Measurements from ENCODE around the gene IRF2.

IRF2 gene

DNA sequence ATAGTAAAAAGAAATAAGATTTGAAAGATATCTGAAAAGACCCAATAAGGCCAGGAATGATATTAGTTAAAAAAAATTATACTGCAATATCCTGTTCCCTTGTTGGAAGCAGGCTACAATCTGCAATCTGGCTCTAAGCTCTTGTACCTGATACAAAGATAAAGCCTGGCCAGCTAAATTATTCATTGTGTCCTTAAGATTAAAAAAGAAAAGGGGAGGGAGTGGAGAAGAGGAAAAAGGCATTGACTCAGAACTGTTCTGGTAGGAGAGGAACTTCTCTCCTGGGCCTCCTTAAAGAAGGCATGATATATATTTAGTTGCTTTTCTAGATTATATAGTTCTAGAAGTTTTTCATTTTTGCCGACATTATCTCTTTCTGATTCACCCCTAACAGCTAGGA is 46.7 kb downstream of the IRF2 start:
- no peak for DNase-seq

DNA sequence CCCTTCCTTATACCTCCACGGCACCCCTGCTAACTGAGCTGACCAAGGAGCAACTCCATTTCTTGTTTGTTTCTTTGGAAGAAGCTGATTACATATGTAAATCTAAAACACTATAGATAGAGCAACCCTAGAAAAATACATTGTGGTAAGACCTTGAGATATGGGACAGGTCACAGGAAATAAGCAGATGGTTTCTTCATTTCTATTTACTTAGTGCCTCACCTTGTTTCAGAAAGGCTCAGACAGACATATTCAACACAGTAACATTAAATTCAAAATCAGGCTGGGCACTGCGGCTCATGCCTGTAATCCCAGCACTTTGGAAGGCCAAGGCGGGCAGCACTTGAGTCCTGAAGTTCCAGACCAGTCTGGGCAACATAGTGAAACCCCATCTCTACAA is 47.3 kb downstream of the IRF2 start:
- DNase-seq = no peak

DNA sequence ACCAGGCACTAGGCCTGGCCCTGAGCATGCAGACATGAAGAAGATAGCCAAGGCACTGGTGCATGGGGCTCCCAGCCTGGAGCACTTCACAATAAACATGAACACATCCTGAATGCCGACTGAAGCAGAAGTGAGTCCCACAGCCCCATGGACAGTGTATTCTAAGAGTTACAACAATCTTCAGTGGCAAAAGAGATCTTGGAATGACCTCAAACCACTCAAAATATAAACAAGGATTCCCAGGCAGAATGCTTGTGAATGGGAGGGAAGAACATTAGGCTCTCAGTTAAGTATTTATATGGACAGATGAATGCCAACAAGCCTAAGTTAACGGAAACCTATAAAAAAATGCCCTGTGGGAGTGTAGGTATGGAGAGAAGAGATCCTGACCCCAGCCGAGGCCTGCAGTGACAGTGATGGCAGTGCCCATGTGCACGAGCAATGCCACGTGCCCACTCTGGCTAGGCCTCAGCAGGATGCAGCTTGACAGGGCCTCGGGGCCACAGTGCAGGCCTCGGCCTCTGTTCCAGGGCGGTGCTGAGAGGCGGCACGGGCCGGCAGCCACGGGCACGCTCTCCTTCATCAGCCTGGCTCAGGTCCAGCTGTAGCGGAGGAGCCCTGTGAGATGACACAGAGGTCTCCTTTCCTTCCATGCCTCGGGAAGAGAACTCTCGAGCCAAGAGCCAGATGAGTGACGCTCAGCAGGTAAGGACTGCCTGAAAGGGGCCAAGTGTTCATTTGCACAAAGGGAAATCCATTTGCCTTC is 49.2 kb downstream of the IRF2 start:
- DNase-seq = no peak

DNA sequence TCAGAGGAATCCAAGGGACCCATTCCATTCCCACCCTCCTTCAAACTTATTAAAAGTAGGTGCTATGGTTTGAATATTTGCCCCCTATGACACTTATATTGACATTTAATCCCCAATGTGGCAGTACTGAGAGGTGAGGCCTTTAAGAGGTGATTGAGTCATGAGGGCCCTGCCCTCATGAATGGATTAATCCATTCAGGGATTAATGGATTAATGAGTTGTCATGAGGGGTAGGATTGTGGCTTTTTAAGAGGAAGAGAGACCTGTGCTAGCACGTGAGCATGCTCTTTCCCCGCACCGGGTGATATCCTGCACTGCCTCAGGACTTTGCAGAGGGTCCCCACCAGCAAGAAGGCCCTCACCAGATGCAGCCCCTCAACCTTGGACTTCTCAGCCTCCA is 50.1 kb downstream of the IRF2 start:
- no peak for DNase-seq

DNA sequence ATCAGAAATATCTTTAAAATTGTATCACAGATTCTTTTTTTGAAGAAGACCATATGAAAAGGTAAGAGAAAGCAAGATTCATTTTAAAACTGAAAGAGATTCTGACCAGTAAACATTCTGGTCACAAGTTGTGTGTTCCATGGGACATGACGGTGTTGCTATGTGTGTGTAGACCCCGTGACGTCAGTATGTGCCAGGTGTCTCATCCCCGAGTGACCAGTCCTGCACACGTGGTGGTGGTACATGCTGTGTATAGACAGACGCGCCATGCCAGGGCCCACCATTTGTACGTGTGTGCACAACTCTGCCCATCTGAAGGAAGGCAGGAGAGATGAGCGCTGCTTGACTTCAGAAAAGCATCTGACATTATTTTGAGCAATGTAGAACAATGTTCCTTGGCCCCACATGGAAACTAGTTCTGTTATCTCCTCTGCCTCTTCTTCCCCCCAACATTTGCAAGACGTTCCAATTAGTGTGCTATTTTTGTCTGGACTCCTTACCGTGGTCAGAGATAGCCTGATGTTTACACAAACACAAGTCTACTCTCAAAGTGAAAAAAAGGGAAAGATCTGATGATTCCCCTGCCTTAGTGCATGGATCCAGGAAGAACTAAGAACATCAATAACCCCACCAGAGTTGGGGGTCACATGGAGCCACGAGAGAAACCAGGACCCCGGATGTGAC is 51.2 kb downstream of the IRF2 start:
- no peak for DNase-seq

DNA sequence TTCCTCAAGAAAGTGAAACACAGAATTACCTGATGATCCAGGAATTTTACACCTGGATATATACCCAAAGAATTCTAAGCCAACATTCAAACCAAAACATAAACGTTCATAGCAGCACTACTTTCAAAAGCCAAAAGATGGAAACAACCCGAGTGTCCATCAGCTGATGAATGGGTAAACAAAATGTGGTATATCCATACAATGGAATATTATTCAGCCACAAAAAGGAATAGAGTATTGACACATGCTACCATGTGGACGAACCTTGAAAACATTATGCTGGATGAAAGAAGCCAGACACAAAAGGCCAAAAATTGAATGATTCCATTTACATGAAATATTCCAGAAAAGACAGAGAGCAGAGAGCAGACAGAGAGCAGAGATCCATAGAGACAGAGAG is 52.0 kb downstream of the IRF2 start:
- no peak for DNase-seq

DNA sequence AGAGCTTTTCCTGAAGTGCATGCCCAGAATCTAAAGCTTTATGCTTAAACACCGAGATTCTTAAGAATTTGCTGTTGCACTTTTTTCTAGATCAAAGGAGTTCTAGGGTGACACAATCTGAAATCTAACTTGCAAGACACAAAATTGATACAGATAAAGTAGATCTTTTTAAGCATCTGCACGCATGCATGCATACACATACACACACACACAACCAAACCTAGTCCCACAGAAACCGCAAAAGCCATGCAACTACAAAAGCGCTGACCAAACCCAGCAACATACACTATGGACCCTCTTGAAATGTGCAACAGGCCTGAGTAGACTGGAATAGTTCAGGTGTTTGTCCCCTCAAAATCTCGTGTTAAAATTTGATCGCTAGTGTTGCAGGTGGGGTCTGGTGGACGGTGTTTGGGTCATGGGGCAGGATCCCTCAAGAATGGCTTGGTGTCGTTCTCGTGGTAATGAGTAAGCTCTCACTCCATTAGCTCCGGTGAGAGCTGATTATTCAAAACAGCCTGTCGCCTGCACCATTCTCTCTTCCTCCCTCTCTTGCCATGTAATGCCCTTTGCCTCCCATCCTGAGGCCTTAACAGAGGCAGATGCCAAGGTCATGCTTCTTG is 52.7 kb downstream of the IRF2 start:
- no peak for DNase-seq

DNA sequence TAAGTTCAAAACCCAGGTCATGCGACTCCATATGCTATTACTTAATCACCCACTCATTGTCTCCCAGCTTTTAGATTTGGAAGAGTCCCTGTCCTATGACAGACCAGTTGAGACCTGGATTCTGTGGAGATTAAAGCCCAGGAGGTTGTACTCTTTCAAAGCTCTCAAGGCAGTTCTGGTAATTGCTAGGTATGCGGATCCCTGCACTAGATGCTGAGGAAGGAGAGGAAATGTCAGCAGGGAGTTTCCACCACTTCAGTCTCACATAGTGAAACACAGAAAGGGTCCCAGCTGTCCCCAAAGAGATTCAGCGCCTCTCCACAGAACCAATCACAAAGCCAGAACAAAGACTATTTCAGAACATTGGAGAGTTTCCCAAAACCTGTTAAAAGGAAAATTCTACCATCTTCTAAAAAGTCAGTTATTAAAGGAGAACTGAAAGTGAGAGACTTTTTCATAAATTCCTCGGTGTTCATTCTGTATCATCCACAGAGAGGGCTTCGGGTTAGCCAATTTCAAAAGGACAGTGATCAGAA is 53.4 kb downstream of the IRF2 start:
- DNase-seq = no peak

DNA sequence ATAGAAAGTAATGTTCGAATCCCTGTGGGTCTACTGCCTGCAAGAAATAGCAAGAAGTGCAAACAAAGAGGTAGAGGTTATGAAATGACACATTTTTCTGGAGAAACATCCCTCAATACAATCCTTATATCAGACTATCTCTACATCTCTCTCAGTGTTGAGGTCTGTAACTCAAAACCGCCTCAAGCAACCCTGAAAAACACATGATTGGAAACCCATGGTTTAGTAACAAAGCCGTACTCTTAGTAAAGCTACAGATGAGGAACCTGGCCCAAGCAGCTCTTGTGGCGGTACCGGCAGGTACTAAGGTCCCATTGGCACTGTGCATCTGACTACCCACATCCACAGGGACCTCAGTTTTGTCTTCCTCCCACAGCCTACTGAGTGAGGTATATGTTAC is 53.9 kb downstream of the IRF2 start:
- no peak for DNase-seq

DNA sequence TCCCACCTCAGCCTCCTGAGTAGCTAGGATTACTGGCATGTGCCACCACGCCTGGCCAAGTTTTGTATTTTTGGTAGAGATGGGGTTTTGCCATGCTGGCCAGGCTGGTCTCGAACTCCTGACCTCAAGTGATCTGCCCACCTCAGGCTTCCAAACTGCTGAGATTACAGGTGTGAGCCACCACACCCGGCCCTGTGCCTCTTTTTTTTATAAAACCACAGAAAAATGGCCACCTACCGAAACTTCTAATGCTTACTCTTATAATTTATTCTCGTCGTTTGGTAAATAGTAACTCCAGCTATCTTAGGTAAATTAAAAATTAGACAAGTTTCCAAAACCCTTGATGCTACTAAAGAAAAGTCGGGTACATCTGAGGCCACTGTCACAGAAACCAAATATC is 54.4 kb downstream of the IRF2 start:
- no peak for DNase-seq

DNA sequence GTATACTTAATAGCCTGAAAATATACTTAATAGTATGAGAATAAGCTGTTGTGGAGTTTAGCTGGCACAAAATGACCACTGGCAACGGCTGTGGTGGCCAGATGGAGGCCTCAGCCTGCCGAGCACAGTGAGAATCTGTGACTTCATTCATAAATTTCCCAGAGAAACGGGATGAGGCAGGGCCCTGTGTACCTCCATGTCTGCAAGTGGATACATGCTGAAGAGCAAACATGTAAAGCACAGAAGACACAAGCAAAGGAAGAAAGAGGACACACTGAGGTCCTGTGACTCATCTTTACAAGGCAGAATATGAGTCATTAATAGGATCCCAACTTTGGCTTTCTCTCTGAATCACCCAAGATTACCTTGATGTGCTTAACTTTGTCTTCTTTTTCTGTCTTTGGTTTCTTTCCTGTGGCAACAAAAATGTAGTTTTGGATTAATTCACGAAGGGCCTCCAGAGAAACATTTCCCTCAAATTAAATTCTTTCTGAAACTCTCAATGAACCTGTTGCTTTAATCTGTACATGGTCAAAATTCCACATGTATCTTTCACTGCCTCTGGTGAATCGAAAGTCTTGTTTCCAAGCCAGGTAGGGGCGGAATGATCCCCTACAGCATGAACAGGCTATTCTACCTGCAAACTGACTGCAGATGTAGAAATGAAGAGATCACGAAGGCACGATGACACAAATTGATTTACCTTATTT is 56.4 kb downstream of the IRF2 start:
- DNase-seq = no peak

DNA sequence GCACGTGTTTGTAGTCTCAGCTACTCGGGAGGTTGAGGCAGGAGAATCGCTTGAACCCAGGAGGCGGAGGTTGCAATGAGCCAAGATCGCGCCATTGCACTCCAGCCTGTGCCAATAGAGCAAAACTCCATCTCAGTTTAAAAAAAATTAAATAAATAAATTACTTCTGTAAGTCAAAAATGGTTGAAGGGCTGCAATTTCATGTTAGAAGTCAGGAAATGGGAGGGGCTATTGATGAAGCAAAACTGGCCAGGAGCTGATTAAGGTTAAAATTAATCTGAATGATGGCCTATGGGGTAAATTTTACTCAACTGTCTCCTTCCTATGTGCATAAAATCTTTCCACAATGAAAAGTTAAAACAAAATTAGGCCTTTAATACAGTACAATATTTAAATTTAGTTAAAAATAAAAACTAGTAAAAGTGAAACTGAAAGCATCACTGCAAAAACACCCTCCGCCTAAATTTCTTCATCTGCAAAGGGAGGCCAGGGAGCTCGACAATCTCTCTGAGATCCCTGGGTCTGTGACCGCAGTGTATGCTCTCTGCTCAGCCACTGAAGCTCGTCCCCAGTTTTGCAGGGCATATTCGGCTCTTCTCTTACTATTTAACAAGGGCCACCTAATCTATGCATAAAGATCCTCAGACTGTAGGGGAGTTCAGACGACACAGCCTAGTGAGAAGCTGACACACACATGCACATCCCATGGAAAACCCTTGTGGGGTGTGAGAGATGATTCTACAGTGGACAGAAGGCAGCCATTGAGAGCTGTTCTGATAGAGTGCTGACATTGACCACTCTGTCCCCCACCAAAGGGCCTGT is 57.2 kb downstream of the IRF2 start:
- DNase-seq = no peak

DNA sequence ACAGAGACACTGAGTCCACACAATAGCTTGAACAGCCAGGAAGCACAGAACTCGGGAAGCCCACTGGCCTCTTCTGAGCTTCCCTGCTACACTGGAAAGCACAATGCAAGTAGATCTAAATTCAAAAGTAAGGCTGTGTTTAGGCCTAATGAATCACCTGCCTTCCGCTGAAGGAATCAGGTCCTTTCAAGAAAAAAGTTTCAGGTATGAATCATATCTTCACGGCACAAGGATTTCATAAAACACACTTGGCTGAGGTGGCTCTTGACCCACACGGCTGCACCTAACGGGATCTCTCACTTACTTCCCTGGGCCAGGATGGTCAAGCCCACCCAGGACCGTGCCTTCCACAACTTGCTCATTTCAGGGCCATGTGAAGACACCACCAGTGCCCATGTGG is 59.3 kb downstream of the IRF2 start:
- DNase-seq = no peak

DNA sequence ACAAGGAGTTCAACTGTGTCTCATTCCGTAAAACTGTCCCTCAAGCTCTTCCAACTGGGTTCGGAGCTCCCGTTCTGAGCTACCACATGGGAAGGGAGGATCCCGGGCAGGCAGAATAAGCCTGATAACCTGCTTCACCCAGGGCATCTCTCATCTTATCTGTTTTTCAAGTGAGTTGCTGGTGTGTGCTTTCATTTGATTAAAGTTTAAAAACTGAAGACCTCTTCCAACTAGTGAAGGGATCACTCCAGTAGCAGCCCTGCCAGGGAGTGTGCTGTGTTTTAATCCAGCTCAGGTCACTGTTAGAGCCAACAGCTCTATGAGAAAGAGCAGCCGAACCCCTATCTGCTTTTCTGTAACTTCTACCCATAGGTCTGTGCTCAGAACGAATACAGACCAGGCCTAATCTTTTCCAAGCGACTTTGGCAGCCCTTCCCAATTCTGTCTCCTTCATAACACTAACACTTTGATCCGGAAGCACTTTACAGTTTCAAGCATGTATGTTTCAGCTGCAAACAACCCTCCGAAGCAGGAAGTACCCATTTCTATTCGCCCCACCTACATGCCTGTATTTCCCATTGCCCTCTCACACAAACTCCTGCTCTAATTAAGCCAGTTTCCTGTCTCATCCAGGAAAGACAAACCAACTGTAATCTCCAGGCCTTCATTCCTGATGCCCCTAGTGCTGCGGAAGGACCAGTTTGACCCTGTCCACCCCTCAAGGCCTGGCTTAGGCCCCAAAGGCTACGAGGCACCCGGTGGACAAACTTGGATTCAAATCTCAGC is 60.9 kb downstream of the IRF2 start:
- no peak for DNase-seq

DNA sequence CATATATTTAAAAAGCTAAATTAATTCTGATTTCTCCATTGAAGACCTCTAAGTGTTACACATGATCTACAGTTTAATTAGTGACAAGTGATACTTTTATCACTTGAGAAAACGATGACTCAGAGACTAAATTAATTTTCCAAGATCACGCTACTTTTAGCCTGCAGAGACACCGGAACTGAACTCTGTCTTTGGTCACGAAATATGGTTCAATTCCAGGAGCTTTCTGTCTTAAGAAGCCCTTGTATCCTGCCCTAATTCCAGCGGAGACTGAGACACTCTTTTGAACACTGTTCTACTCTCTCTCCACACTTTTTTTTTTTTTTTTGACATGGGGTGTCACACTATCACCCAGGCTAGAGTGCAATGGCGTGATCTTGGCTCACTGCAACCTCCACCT is 63.6 kb downstream of the IRF2 start:
- DNase-seq = no peak

DNA sequence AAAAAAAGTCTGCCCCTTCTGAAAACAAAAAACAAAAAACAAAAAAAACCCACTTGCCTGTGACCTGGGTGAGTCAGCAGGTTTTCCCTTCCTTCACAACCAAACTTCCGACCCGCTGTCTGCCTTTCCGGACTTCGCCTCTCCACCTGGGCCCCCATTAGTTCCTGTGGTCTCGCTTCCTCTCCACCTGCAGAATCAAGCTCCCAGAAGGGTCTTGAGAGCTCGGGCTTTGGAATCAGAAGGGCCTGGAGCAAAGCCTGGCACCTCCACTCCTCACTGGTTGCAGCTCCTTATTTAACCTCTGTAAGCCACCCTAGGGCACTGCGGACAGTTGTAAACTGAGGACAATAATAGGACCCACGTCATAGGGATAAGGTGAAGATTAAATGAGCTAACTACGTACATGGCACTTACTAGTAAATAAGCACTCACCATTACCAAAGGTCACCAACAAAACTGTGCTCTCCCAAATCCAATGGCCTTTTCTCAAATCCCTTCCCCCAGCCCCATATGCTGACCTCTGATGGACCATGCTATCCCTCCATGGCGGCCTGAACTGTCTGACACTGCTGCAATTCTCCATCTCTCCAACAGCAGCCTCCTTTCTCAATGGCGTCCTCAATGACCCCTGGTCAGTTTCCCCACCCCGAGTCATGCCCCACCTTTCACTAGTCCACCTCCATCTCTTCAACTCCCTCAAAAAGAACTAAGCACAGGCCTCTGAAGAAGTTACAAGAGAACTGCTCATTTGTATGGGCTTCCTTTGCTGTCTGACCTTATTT is 64.2 kb downstream of the IRF2 start:
- DNase-seq = no peak

DNA sequence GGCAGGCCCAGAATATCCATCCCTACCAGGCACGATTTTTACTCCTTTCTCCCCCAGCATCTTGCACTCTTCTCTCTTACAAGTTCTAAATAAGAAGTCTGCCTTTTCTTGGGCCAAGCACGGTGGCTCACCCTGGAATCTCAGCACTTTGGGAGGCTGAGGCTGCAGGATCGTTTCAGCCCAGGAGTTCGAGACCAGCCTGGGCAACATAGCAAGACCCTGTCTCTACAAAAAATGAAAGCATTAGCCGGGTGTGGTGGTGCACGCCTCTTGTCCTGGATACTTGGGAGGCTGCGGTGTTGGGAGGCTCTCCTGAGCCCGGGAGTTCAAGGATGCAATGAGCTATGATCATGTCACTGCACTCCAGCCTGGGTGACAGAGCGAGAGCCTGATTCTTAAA is 64.8 kb downstream of the IRF2 start:
- DNase-seq = no peak

DNA sequence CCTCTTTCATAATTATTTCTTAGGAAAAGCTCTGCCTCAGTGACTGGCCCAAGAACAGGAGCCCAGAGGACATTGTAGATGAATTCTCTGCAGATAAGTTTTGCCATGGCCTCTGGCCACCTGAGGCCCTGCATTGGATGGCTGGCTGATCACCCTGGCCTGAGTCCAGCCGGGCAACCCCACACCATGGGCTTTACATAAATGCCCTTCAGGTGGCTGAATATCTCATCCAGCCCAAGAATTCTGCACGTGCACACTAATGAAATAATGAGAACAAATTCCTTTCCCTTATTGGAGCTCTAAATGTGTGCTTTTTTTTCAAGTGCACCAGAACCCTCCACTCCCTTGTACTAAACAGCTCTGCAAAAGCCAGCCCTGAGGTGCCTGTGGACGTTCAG is 65.7 kb downstream of the IRF2 start:
- no peak for DNase-seq

DNA sequence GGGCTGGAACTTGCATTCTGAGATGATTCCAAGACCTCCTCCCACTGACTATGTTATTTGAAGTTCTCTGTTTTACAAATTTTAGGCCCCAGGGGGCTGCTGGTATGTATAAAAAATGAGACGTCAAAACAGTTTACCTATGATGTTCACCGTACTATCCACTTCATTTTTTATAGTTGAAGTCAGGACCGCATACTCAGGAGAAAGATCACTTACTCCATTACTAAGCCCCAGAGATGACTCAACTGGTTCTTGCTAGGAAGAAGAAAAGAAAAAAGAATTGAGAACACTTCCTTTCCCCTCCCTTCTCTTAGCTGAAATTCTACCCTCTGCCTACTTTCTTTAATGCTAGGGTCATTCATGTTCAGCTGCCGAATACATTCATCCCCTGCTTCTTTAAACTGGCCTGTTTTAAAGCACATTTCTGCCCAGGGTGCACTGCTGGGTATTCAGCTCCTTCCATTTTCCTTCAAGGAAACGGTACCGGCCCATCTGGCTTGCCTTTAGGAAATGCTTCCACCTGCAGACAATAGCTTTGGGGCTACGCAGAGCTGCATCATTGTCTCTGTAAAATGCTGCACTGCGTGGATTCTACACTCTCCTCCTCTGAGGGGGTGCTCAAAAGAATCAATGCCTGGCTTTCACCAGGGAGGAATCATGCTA is 66.2 kb downstream of the IRF2 start:
- DNase-seq = no peak

DNA sequence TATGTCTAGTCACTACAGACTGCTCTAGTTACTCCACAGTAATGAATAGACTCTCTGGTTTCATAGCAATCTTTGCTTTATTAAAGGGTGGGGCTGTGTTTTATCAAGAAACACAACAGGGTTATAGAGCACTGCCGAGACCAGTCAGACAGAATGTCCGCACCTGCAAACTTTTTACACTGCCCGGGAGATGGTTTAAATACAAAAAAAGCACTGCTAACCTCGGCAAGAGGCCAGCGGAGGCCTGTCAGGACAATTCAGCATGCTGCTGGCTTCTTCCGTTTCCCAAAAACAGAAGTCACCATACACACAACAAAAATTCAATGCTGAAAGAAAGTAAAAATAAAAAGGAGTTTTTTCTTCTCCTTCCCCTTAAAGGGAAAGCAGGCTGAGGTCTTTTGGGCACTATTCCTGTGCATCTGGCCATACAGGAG is 67.4 kb downstream of the IRF2 start:
- DNase-seq = no peak
